K562 (cell line): ENCODE data around the gene TRPM4. TPM values are rescaled to one million over a fixed set of nuclear protein-coding genes. Genes with fewer than 3 reads are reported as not detected.

Experiments used
- AFF1 ChIP-seq, 2 experiments: fragments of 450-650 bp; IDR thresholded peaks; 2 replicates each; pipeline ENCODE4 v1.6.1; 2018; ENCODE audit warnings: mild to moderate bottlenecking in 2 of 2, low read depth in 1 of 2; ENCODE audit not compliant: partially characterized antibody in 2 of 2
- CCNT2 ChIP-seq: IDR thresholded peaks from 2 replicates; pipeline ENCODE4 v1.6.1; 2011; ENCODE audit warnings: borderline replicate concordance, low read depth, mild to moderate bottlenecking, moderate library complexity, mixed read lengths, low read length; ENCODE audit not compliant: insufficient read length; ENCODE audit errors: extremely low read depth
- CLOCK ChIP-seq: fragments of 250-450 bp; sonication (Bioruptor Pico); IDR thresholded peaks from 2 replicates; pipeline ENCODE4 v1.4.0; 2020; ENCODE audit warnings: mild to moderate bottlenecking, moderate library complexity, borderline replicate concordance
- FOXM1 ChIP-seq, 2 experiments: fragments of 450-650 bp in 1 of 2; sonication (generic) in 1 of 2; formaldehyde crosslinking in 1 of 2; IDR thresholded peaks; 2 replicates each; pipeline versions ENCODE4 v1.6.1 to v1.9.0; 2017 to 2022; ENCODE audit warnings: low read depth in 2 of 2, mild to moderate bottlenecking in 2 of 2, missing genetic modification reagents in 1 of 2, moderate library complexity in 1 of 2
- FOXO4 ChIP-seq: fragments of 450-650 bp; formaldehyde crosslinking; IDR thresholded peaks from 2 replicates; pipeline ENCODE4 v1.4.0; 2020; ENCODE audit warnings: mild to moderate bottlenecking, moderate library complexity
- ID3 ChIP-seq, 2 experiments: fragments of 250-450 bp in 1 of 2; fragments of 450-650 bp in 1 of 2; sonication (Bioruptor Pico) in 1 of 2; IDR thresholded peaks; 2 replicates each; pipeline versions ENCODE4 v1.6.1 to v1.8.0; 2016 to 2021; ENCODE audit warnings: mild to moderate bottlenecking in 2 of 2, moderate library complexity in 2 of 2, missing compliant biosample characterization in 1 of 2, missing genetic modification characterization in 1 of 2
- JUND ChIP-seq, 2 experiments: IDR thresholded peaks; 2 replicates in 1 of 2; 3 replicates in 1 of 2; pipeline ENCODE4 v1.6.1; 2011; ENCODE audit warnings: borderline replicate concordance in 2 of 2, low read depth in 2 of 2, low read length in 2 of 2, improper control_type of control experiment in 1 of 2, missing biosample characterization in 1 of 2, missing genetic modification characterization in 1 of 2, missing genetic modification reagents in 1 of 2
- THRAP3 ChIP-seq: fragments of 450-650 bp; IDR thresholded peaks from 2 replicates; pipeline ENCODE4 v1.6.1; 2016; ENCODE audit warnings: mild to moderate bottlenecking, inconsistent platforms, borderline replicate concordance
- USF1 ChIP-seq: sonication (generic); formaldehyde crosslinking; IDR thresholded peaks from 2 replicates; pipeline ENCODE4 v1.9.0; 2022; ENCODE audit warnings: mild to moderate bottlenecking, missing genetic modification reagents
- ZC3H8 ChIP-seq: fragments of 450-650 bp; IDR thresholded peaks from 2 replicates; pipeline ENCODE4 v1.6.1; 2017
- ZFP36 ChIP-seq: fragments of 150-350 bp; IDR thresholded peaks from 2 replicates; pipeline ENCODE4 v1.6.1; 2018; ENCODE audit warnings: low read length, low read depth; ENCODE audit not compliant: partially characterized antibody
- polyA plus RNA-seq, 8 experiments: library from polyadenylated mRNA; depleted of rRNA in 4 of 8; stranded (reverse) in 5 of 8; unstranded in 3 of 8; fragments of >200 nt; fragmentation: Nextera tagmentation in 2 of 8; fragmentation: Illumina TruSeq in 1 of 8; extraction: Ambion mirVana in 2 of 8; extraction: Trizol in 1 of 8; gene quantifications; 2 replicates each; pipeline versions ENCODE4 v1.2.1 to v1.2.3, GENCODE V29; 2011 to 2014; ENCODE audit warnings: inconsistent platforms in 1 of 8, missing spikeins in 1 of 8
- total RNA-seq, 7 experiments: library from RNA; depleted of rRNA in 6 of 7; stranded (reverse); fragments of >200 nt in 6 of 7; fragmentation: Illumina TruSeq in 2 of 7; extraction: Trizol in 2 of 7; gene quantifications; 2 replicates each; pipeline versions ENCODE4 v1.2.1 to v1.2.3, GENCODE V29; 2011 to 2021; ENCODE audit warnings: low replicate concordance in 1 of 7

Gene TRPM4
- total and polyA plus RNA-seq, 9 of the 15 experiments (the other 6 are each of a cell fraction or from before 2014, with no cell fraction given) = 6.5 to 45.4 (median 15.2) TPM

- peak; percentile 97 for TF ChIP-seq USF1 (CRISPR knock-in tag)
- TF ChIP-seq ZC3H8 = no peak
- no peak for TF ChIP-seq FOXM1 (IDR thresholded peaks at IDR 0.05; ENCODE audit: low read depth)
- peak; percentile 54; the same call in 1 of the 2 replicates for TF ChIP-seq FOXM1 (CRISPR knock-in tag; IDR thresholded peaks at IDR 0.05; ENCODE audit: low read depth)
- no peak for TF ChIP-seq ZFP36
- TF ChIP-seq CCNT2 = peak; percentile 80
- TF ChIP-seq CLOCK = no peak
- TF ChIP-seq AFF1 (IDR thresholded peaks at IDR 0.05; ENCODE audit: low read depth in 1 of 2, partially characterized antibody in 2 of 2) = peak in 1 of 2 experiments; percentile 70
- no peak for TF ChIP-seq ID3 (CRISPR knock-in tag; IDR thresholded peaks at IDR 0.05)
- peak; percentile 78; the same call in 1 of the 2 replicates for TF ChIP-seq ID3 (tag; IDR thresholded peaks at IDR 0.05)
- TF ChIP-seq THRAP3 = no peak
- peak; percentile 25; the same call in 1 of the 2 replicates for TF ChIP-seq JUND (IDR thresholded peaks at IDR 0.05; ENCODE audit: borderline replicate concordance, low read depth, low read length)
- no peak for TF ChIP-seq JUND (tag; IDR thresholded peaks at IDR 0.05; ENCODE audit: borderline replicate concordance, low read depth, low read length)
- TF ChIP-seq FOXO4 = no peak
Observed at GRCh38 chr19:49113762-49114629, 43.6 kb upstream of the TRPM4 start, which contains the start of gene LIN7B (continued).
